Skeletal muscle cell (primary cell): ENCODE results near the gene RTKN2.
A peak's percentile ranks its signal among the peaks of the same experiment; 100 is the strongest.

ENCODE experiments used
- DNase-seq: peaks from one replicate; pipeline ENCODE4 v3.0.0-alpha.2; 2010; ENCODE audit warnings: low read depth
- H3K4me3 ChIP-seq: 2 replicates; pipeline ENCODE4 v1.5.1; 2011; ENCODE audit warnings: low read depth, mild to moderate bottlenecking, control low read depth, low read length, moderate library complexity

RTKN2 gene

GRCh38 chr10:62183857-62184795 is 84.5 kb downstream of the RTKN2 start:
- H3K4me3 ChIP-seq = no peak overlapping the region
- no peak for DNase-seq

- H3K4me3 ChIP-seq = no peak overlapping the region
- DNase-seq = no peak
Observed at GRCh38 chr10:62183442-62183841, 85.2 kb downstream of the RTKN2 start.

GRCh38 chr10:62182595-62182994 is 86.0 kb downstream of the RTKN2 start:
- no peak for DNase-seq
- H3K4me3 ChIP-seq = no peak overlapping the region

GRCh38 chr10:62182171-62182570 is 86.5 kb downstream of the RTKN2 start:
- DNase-seq = no peak
- H3K4me3 ChIP-seq = no peak overlapping the region

DNA sequence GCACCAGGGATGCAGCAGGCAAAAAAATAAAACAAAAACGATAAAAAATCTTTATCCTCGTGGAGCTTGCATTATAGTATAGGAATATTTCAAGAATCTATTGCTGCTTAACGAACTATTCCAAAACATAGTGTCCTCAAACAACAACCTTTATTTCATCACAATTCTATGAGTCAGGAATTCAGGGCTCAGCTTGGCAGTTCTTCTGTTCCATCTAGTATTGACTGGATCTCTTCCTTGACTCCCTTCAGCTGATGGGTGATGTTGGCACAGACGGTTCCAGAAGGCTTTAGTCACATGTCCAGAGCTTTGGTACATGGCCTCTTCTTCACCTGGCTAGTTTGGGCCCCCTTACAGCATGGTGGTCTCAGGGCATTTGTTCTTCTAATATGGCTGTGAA is 88.0 kb downstream of the RTKN2 start:
- H3K4me3 ChIP-seq = no peak overlapping the region
- DNase-seq = no peak

GRCh38 chr10:62178568-62178967 is 90.1 kb downstream of the RTKN2 start:
- H3K4me3 ChIP-seq = no peak overlapping the region
- DNase-seq = no peak

- DNase-seq = no peak
- no peak overlapping the region for H3K4me3 ChIP-seq
Observed at GRCh38 chr10:62177111-62177510, 91.5 kb downstream of the RTKN2 start.

DNA sequence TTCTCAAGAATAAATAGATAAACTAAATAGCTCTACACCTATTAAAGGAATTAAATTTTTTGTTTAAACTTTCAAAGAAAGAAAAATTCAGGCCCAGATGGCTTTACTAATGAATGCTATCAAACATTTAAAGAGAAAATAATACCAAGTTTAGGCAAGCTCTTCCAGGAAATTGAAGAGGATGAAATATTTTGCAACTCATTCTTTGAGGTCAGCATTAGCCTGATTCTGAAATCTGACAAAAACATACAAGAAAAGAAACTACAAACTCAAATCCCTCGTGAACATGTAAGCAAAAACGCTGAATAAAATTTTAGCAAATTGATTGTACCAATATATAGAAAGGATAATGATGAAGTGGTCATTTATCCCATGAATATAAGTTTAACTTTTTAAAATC is 93.4 kb downstream of the RTKN2 start:
- no peak for DNase-seq
- no peak overlapping the region for H3K4me3 ChIP-seq

GRCh38 chr10:62172465-62172864 is 96.2 kb downstream of the RTKN2 start:
- H3K4me3 ChIP-seq = no peak overlapping the region
- no peak for DNase-seq

DNA sequence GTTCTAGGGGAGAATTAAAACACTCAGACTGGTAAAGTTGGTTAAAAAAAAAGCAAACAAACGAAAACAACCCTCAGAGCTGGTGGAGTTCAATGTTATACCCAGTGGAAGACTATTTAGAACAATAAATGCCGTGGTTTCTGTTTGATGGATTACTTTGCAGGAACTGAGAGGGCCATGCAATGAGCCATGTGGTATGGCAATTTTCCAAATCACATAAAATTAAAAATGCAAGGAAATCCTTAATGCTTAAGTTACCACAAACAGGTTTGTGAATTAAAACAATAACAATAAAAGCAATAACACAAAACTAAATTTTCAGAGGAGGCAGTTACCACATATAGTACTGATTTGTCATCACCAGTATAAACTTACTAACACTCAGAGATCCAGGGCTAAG is 96.9 kb downstream of the RTKN2 start:
- peak; percentile 21 for DNase-seq

DNA sequence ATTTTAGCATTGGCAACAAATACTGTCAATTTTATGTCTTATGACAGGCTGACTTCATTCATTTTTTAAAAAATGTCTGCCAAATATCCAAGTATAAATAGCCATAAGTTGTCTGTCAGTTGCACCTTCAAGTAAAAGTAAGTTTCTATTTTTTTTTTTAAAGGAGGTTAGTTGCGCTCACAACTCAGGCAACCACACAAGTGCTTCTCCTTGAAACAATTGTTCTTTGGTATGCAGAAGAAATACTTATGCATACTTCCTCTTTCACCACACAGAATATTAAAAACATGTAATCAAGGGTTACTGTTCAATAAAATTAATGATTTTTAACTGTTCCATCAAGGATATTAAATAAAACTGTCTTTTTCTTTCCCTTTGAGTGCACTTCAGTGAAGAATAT is 97.9 kb downstream of the RTKN2 start:
- no peak overlapping the region for H3K4me3 ChIP-seq
- DNase-seq = no peak

More for the DNA sequence above, 96.9 kb downstream of the RTKN2 start:
- no peak overlapping the region for H3K4me3 ChIP-seq

- no peak overlapping the region for H3K4me3 ChIP-seq
- peak; percentile 58 for DNase-seq
Observed at GRCh38 chr10:62166331-62167131, 102.1 kb downstream of the RTKN2 start.

DNA sequence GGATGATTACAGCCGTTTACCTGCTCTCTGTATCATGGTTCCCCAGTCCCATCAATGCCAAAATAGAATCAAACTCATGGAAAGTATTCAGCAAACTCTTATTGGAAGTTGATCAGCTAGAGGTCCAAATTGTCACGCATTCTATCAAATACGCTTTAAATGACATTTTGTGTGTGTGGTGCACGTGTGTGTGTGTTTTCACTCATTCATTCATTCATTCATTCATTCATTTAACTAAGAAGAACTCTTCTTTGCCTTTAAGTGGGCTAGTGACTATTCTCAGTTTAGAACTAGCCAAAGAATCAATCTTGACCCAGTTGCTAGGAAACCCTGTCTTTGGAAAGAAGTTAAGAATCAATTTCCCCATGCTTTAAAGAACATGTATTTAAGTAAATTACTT is 102.8 kb downstream of the RTKN2 start:
- DNase-seq = no peak
- no peak overlapping the region for H3K4me3 ChIP-seq

DNA sequence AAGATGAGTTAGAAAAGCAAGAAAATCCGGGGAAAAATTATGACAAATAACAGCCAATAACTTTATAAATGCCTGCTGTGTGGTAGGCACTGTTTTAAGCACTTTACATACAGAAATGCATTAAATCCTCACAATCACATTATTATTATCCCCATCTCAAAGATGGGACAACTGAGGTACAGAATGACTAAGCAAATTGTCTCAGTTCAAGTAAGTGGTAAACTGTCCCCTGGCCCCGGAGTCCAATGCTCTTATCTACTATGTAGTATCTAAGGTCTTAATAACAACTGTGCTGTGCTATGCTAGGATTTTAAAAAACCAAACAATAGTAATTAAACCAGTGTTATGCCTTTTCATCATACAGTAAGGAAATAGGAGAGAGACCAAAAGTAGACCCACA is 105.6 kb downstream of the RTKN2 start:
- no peak for DNase-seq
- H3K4me3 ChIP-seq = no peak overlapping the region

DNA sequence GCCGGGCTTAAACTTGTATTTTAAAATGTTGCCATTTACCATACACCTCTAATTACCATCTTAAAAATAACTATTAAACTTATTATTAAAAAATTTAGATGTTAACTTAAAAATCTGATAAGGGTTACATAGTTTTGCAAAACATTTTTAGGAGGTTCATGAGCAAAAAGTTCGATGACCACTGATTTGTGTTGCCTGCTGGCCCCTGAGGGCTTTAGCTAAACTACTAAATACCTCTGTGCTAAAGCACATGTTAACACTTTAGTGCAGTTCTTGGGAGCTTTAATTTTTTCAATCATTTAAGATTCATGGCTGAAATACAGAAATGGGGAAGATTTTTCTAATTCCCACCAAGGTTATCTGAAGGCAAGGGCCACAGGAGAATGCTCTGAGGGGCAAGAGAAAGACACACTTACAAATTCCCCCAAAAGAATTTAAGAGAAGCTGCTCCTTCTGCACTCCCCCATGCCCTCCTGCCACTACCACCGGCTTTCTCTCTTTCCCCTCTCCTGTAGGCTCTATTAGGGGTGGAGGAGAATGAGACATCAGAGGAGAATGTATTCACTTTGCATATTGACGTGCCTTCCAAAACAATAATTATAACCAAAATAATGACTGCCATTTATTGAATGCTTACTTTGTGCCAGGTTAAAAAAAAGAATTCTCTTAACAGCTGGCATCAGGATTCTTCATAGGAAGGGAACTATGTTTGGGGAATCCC is 106.2 kb downstream of the RTKN2 start:
- H3K4me3 ChIP-seq = no peak overlapping the region
- no peak for DNase-seq

DNA sequence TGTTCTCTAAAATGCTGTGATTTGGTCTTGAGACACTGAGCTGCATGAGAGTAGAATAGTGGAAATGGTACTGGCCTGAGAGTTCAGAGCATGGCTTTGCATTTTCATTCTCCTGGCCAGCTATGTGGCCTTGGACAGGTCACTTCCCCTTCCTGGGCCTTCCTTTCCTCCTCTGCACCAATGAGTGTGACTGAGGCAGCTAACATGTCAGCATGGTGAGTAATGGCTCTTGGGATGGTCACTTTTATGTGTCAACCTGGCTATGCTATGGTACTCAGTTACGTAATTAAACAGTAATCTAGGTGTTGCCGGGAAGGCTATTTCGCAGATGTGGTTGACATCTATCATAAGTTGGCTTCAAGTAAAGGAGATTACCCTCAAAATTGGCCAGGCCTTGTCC is 109.3 kb downstream of the RTKN2 start:
- DNase-seq = no peak
- H3K4me3 ChIP-seq = no peak overlapping the region

DNA sequence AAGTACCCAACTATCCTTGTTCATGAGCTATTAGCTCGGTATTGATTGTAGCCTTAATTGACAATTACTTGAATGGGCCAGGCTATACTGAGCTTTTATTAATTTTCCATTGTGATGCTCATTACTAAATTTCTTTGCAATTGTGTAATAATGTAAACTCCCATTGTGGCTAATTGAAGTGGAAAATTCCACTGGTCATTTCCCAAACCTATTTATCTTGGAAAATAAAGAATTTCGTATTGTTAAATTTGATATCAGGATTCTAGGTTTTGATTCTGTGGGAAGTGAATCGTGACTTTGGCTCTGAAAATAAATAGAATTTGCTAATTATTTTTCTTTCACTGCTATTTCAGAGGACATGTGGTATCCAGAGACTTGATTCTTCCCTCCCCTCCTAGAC is 111.0 kb downstream of the RTKN2 start:
- no peak for DNase-seq
- H3K4me3 ChIP-seq = no peak overlapping the region

DNA sequence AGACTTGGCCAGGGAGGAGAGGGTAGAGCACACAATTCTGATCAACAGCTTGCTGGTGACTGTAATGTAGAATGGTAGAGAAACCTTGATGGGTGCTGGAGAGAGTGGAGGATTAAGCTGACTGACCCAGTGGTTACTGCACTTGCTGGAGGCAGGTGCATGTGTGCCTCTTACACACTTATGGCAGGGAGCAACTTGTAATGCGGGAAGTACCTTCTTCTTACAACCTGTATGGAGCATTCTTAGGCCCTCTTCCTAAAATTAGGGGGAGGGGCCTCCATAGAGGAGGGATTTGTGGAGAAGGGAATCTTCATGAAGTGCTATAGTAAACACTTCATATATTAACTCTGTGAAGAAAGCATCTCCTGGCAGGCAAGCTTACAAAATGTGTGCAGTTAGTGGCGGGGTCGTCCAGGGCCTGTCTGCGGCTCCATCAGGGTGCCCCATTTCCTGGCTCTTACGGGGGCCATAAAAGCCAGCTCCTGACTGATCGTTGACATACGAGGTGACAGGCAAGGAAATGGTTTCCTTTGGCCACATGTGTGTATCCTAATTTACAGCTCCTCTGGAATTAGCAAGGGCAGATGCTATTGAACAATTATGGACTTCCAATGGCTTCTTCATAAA is 113.5 kb downstream of the RTKN2 start:
- no peak for DNase-seq
- no peak overlapping the region for H3K4me3 ChIP-seq

- no peak for DNase-seq
Observed at GRCh38 chr10:62154231-62154630, 114.4 kb downstream of the RTKN2 start.

GRCh38 chr10:62153191-62153590 is 115.5 kb downstream of the RTKN2 start:
- H3K4me3 ChIP-seq = no peak overlapping the region
- peak; percentile 23 for DNase-seq

More at GRCh38 chr10:62154231-62154630, 114.4 kb downstream of the RTKN2 start:
- no peak overlapping the region for H3K4me3 ChIP-seq
